NCI-H2227 treated with DMSO at 0.1 percent for 48 hours (cell line): Measurements from ENCODE around the gene TBC1D9B.

ENCODE experiments used
- DNase-seq: peaks from one replicate; lab custom pipeline; 2025; lab: John Stamatoyannopoulos, UW

TBC1D9B gene

GRCh38 chr5:179906795-179907555 lies 722 bp downstream of the TBC1D9B start:
- DNase-seq, result no peak

GRCh38 chr5:179906294-179906794 lies 1.4 kb downstream of the TBC1D9B start:
- no peak for DNase-seq

GRCh38 chr5:179905161-179905560 lies 2.5 kb downstream of the TBC1D9B start:
- no peak for DNase-seq

- no peak for DNase-seq
Measured at GRCh38 chr5:179904463-179905160, 3.1 kb downstream of the TBC1D9B start.

GRCh38 chr5:179902763-179903158 lies 4.9 kb downstream of the TBC1D9B start:
- no peak for DNase-seq

- no peak for DNase-seq
Measured at GRCh38 chr5:179901915-179902762, 5.6 kb downstream of the TBC1D9B start.

- DNase-seq, result no peak
Measured at GRCh38 chr5:179901462-179901861, 6.2 kb downstream of the TBC1D9B start.

GRCh38 chr5:179900711-179901110 lies 7.0 kb downstream of the TBC1D9B start:
- DNase-seq, result no peak

GRCh38 chr5:179900206-179900605 lies 7.5 kb downstream of the TBC1D9B start:
- no peak for DNase-seq

GRCh38 chr5:179895861-179896260 lies 11.8 kb downstream of the TBC1D9B start:
- no peak for DNase-seq

- DNase-seq, result no peak
Measured at GRCh38 chr5:179893958-179894895, 13.5 kb downstream of the TBC1D9B start.

- no peak for DNase-seq
Measured at GRCh38 chr5:179893076-179893957, 14.4 kb downstream of the TBC1D9B start.

GRCh38 chr5:179892255-179892654 lies 15.4 kb downstream of the TBC1D9B start:
- no peak for DNase-seq

- no peak for DNase-seq
Measured at GRCh38 chr5:179890751-179891682, 16.7 kb downstream of the TBC1D9B start.

GRCh38 chr5:179889885-179890284 lies 17.8 kb downstream of the TBC1D9B start:
- no peak for DNase-seq

GRCh38 chr5:179887802-179888201 lies 19.9 kb downstream of the TBC1D9B start:
- DNase-seq, result no peak

GRCh38 chr5:179887095-179887494 lies 20.6 kb downstream of the TBC1D9B start:
- no peak for DNase-seq

- DNase-seq, result no peak
Measured at GRCh38 chr5:179886190-179886911, 21.3 kb downstream of the TBC1D9B start.
